Liver (tissue), 9 donors: ENCODE data around the gene UNC13B. TPM values are rescaled to one million over a fixed set of nuclear protein-coding genes. Genes with fewer than 3 reads are reported as not detected.

Source experiments
- DNase-seq: peaks from one replicate; pipeline ENCODE4 v3.0.0-alpha.2; 2017; ENCODE audit warnings: low spot score
- H3K27ac ChIP-seq, 2 donors: one replicate each; pipeline ENCODE4 v1.7.0; 2013; ENCODE audit warnings: inconsistent platforms in 2 of 2, low read length in 2 of 2, control low read depth in 1 of 2, low read depth in 1 of 2, mild to moderate bottlenecking in 1 of 2
- H3K27me3 ChIP-seq, 4 donors: one replicate each; pipeline versions ENCODE4 v1.6.1 to v1.7.0; 2013; ENCODE audit warnings: low read length in 3 of 4, inconsistent platforms in 1 of 4, mild to moderate bottlenecking in 1 of 4, moderate library complexity in 1 of 4; ENCODE audit not compliant: control insufficient read depth in 4 of 4, insufficient read depth in 4 of 4
- H3K36me3 ChIP-seq, 4 donors: one replicate each; pipeline versions ENCODE4 v1.6.1 to v1.7.0; 2013; ENCODE audit warnings: low read length in 3 of 4, mild to moderate bottlenecking in 3 of 4, low read depth in 1 of 4, moderate library complexity in 1 of 4; ENCODE audit not compliant: control insufficient read depth in 4 of 4, insufficient read depth in 3 of 4
- H3K4me1 ChIP-seq, 4 donors: one replicate each; pipeline versions ENCODE4 v1.6.1 to v1.7.0; 2013; ENCODE audit warnings: low read length in 3 of 4, mild to moderate bottlenecking in 3 of 4, moderate library complexity in 1 of 4; ENCODE audit not compliant: control insufficient read depth in 4 of 4, insufficient read depth in 4 of 4
- H3K4me3 ChIP-seq, 3 donors: one replicate each; pipeline versions ENCODE4 v1.6.1 to v1.7.0; 2013; ENCODE audit warnings: low read length in 3 of 3, control low read depth in 1 of 3, low read depth in 1 of 3, mild to moderate bottlenecking in 1 of 3
- H3K9ac ChIP-seq, 2 donors: one replicate each; pipeline ENCODE4 v1.7.0; 2013; ENCODE audit warnings: low read length in 2 of 2, mild to moderate bottlenecking in 2 of 2, moderate library complexity in 2 of 2, control low read depth in 1 of 2, low read depth in 1 of 2
- H3K9me3 ChIP-seq, 4 donors: one replicate each; pipeline versions ENCODE4 v1.6.1 to v1.7.0; 2013; ENCODE audit warnings: low read length in 3 of 4; ENCODE audit not compliant: control insufficient read depth in 4 of 4
- EGR1 ChIP-seq, 2 donors: IDR thresholded peaks; 2 replicates each; pipeline ENCODE4 v1.6.1; 2016 to 2018; ENCODE audit warnings: antibody characterized with exemption in 2 of 2, low read depth in 2 of 2
- FOXA2 ChIP-seq: IDR thresholded peaks from 2 replicates; pipeline ENCODE4 v1.6.1; 2016; ENCODE audit warnings: antibody characterized with exemption
- GABPA ChIP-seq, 2 donors: IDR thresholded peaks in 1 of 2; conservative IDR thresholded peaks in 1 of 2; 2 replicates each; pipeline ENCODE4 v1.6.1; 2016; ENCODE audit warnings: antibody characterized with exemption in 2 of 2, mild to moderate bottlenecking in 1 of 2, moderate library complexity in 1 of 2
- HNF4A ChIP-seq, 2 donors: conservative IDR thresholded peaks; 2 replicates each; pipeline ENCODE4 v1.6.1; 2016; ENCODE audit warnings: antibody characterized with exemption in 2 of 2, mild to moderate bottlenecking in 2 of 2
- HNF4G ChIP-seq: IDR thresholded peaks from 2 replicates; pipeline ENCODE4 v1.6.1; 2016; ENCODE audit warnings: antibody characterized with exemption
- JUND ChIP-seq, 2 donors: IDR thresholded peaks; 2 replicates each; pipeline ENCODE4 v1.6.1; 2016; ENCODE audit warnings: antibody characterized with exemption in 2 of 2
- NR2F2 ChIP-seq: IDR thresholded peaks from 2 replicates; pipeline ENCODE4 v1.6.1; 2016; ENCODE audit warnings: antibody characterized with exemption
- RAD21 ChIP-seq, 2 donors: IDR thresholded peaks; 2 replicates each; pipeline ENCODE4 v1.6.1; 2016; ENCODE audit warnings: antibody characterized with exemption in 2 of 2, mild to moderate bottlenecking in 2 of 2
- TAF1 ChIP-seq: conservative IDR thresholded peaks from 2 replicates; pipeline ENCODE4 v1.6.1; 2016; ENCODE audit warnings: antibody characterized with exemption, mild to moderate bottlenecking
- WGBS: extraction: QIAGEN DNeasy Blood & Tissue Kit; methylation state at CpG from one replicate; pipeline ENCODE4 v1.1.7; 2013; 5-methylcytosine and 5-hydroxymethylcytosine counted together
- polyA plus RNA-seq, 2 donors: library from polyadenylated mRNA; stranded (reverse) in 1 of 2; unstranded in 1 of 2; fragments of 200-250 nt in 1 of 2; fragments of >200 nt in 1 of 2; fragmentation: Nextera tagmentation in 1 of 2; extraction: Ambion mirVana in 1 of 2; gene quantifications; one replicate each; pipeline versions ENCODE4 v1.2.1 to v1.2.3, GENCODE V29; 2013 to 2015
- total RNA-seq, 2 donors: library from RNA; depleted of rRNA; stranded (reverse); fragments of >200 nt; gene quantifications; one replicate each; pipeline ENCODE4 v1.2.3, GENCODE V29; 2014
- TF ChIP-seq, protein P1 (sequence below): IDR thresholded peaks from 2 replicates; pipeline ENCODE4 v1.6.1; 2016; ENCODE audit warnings: antibody characterized with exemption
- TF ChIP-seq, protein P2 (sequence below): IDR thresholded peaks from 2 replicates; pipeline ENCODE4 v1.6.1; 2016; ENCODE audit warnings: antibody characterized with exemption, mild to moderate bottlenecking
- TF ChIP-seq, protein P3 (sequence below): fragments of 150-350 bp; IDR thresholded peaks from 2 replicates; pipeline ENCODE4 v1.5.1; 2017; ENCODE audit warnings: improper control_type of control experiment, low read depth, low read length; ENCODE audit not compliant: missing input control
- TF ChIP-seq, protein P4 (sequence below): IDR thresholded peaks from 2 replicates; pipeline ENCODE4 v1.6.1; 2016; ENCODE audit warnings: antibody characterized with exemption
- donor health status: healthy.
- donor health status: healthy.
- donor health status: healthy.
- donor health status: healthy.
- donor health status: healthy.

UNC13B gene
- total and polyA plus RNA-seq, 4 donors = 5.5 to 25.7 (median 11.9) TPM

DNA sequence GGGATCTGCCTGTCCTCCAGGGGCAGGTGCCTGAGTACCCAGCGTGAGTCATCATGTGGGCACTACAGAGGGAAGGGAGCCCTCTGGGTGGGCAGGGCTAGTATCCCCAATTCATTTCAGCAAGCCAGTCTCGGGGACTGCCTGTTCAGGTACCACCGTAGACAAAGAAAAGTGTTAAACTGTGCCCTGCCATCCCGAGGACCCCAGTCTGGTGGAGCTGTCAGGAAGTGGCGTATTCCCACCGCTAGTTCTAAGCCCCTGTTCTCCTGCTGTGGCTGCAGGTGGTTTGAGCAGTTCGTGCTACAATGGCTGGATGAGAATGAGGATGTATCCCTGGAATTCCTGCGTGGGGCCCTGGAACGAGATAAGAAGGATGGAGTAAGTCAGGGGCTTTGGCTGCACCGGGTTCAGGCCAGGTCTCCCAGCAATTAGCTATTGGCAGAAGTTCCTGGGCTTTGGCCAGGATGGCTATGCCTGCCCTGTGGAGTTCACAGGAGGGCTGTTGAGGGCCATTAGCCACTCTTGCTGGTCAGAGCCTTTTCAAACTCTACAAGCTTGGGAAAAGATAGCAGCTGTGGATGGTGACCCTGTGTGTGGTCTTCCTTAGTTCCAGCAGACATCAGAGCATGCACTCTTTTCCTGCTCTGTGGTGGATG, 234.9 kb downstream of the UNC13B start:
- no peak for DNase-seq
- Histone ChIP-seq H3K4me1 (no peaks in the 10 kb centered on the region), H3K36me3 (peaks cover 6 to 50% (median 30%) of the 10 kb centered on the region in 4 donors), H3K9me3 (no peaks in the 10 kb centered on the region), H3K27ac (no peak overlapping the region), H3K9ac (no peak overlapping the region), H3K27me3 (no peaks in the 10 kb centered on the region), H3K4me3 (no peak overlapping the region)
- TF ChIP-seq HNF4A (conservative IDR thresholded peaks at IDR 0.05) (no peak), EGR1 (IDR thresholded peaks at IDR 0.05; ENCODE audit: low read depth in 2 of 2) (no peak), JUND (IDR thresholded peaks at IDR 0.05) (no peak), NR2F2 (no peak), GABPA (IDR thresholded peaks at IDR 0.05 in 1 of 2, conservative IDR thresholded peaks at IDR 0.05 in 1 of 2) (no peak)
- TF ChIP-seq, protein P1, sequence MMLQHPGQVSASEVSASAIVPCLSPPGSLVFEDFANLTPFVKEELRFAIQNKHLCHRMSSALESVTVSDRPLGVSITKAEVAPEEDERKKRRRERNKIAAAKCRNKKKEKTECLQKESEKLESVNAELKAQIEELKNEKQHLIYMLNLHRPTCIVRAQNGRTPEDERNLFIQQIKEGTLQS = no peak
- TF ChIP-seq, protein P2, sequence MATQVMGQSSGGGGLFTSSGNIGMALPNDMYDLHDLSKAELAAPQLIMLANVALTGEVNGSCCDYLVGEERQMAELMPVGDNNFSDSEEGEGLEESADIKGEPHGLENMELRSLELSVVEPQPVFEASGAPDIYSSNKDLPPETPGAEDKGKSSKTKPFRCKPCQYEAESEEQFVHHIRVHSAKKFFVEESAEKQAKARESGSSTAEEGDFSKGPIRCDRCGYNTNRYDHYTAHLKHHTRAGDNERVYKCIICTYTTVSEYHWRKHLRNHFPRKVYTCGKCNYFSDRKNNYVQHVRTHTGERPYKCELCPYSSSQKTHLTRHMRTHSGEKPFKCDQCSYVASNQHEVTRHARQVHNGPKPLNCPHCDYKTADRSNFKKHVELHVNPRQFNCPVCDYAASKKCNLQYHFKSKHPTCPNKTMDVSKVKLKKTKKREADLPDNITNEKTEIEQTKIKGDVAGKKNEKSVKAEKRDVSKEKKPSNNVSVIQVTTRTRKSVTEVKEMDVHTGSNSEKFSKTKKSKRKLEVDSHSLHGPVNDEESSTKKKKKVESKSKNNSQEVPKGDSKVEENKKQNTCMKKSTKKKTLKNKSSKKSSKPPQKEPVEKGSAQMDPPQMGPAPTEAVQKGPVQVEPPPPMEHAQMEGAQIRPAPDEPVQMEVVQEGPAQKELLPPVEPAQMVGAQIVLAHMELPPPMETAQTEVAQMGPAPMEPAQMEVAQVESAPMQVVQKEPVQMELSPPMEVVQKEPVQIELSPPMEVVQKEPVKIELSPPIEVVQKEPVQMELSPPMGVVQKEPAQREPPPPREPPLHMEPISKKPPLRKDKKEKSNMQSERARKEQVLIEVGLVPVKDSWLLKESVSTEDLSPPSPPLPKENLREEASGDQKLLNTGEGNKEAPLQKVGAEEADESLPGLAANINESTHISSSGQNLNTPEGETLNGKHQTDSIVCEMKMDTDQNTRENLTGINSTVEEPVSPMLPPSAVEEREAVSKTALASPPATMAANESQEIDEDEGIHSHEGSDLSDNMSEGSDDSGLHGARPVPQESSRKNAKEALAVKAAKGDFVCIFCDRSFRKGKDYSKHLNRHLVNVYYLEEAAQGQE = no peak
- TF ChIP-seq, protein P3, sequence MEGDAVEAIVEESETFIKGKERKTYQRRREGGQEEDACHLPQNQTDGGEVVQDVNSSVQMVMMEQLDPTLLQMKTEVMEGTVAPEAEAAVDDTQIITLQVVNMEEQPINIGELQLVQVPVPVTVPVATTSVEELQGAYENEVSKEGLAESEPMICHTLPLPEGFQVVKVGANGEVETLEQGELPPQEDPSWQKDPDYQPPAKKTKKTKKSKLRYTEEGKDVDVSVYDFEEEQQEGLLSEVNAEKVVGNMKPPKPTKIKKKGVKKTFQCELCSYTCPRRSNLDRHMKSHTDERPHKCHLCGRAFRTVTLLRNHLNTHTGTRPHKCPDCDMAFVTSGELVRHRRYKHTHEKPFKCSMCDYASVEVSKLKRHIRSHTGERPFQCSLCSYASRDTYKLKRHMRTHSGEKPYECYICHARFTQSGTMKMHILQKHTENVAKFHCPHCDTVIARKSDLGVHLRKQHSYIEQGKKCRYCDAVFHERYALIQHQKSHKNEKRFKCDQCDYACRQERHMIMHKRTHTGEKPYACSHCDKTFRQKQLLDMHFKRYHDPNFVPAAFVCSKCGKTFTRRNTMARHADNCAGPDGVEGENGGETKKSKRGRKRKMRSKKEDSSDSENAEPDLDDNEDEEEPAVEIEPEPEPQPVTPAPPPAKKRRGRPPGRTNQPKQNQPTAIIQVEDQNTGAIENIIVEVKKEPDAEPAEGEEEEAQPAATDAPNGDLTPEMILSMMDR = no peak
- 86% methylated on average over 10 of the region's 10 CpGs for WGBS

DNA sequence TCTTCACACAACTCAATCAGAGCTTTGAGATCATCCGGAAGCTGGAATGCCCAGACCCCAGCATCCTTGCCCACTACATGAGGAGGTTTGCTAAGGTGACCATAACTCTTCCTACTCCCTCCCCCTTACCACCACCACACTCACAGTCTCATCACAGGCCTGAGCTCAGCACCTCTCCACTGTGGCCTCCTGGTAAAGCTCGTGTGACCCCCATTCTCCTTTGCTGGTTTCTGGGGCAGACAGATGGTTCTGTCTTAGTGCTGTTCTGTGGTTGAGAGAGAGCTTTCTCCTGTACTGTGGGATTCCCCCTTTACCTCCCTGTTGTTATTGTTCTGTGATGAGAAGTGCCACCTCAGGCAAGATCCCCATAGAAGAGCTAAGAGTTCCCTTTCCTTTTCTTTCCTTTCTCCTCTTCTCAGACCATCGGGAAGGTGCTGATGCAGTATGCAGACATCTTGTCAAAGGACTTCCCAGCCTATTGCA, 235.4 kb downstream of the UNC13B start:
- Histone ChIP-seq H3K9ac (no peak overlapping the region), H3K4me3 (no peak overlapping the region), H3K36me3 (peaks cover 6 to 51% (median 32%) of the 10 kb centered on the region in 4 donors), H3K27ac (no peak overlapping the region), H3K27me3 (no peaks in the 10 kb centered on the region), H3K9me3 (no peaks in the 10 kb centered on the region), H3K4me1 (no peaks in the 10 kb centered on the region)
- WGBS = 93% methylated on average over 3 of the region's 3 CpGs
- TF ChIP-seq RAD21 (IDR thresholded peaks at IDR 0.05) (no peak), HNF4G (no peak), NR2F2 (no peak), EGR1 (IDR thresholded peaks at IDR 0.05; ENCODE audit: low read depth in 2 of 2) (no peak), TAF1 (no peak), FOXA2 (no peak)
- TF ChIP-seq, protein P4, sequence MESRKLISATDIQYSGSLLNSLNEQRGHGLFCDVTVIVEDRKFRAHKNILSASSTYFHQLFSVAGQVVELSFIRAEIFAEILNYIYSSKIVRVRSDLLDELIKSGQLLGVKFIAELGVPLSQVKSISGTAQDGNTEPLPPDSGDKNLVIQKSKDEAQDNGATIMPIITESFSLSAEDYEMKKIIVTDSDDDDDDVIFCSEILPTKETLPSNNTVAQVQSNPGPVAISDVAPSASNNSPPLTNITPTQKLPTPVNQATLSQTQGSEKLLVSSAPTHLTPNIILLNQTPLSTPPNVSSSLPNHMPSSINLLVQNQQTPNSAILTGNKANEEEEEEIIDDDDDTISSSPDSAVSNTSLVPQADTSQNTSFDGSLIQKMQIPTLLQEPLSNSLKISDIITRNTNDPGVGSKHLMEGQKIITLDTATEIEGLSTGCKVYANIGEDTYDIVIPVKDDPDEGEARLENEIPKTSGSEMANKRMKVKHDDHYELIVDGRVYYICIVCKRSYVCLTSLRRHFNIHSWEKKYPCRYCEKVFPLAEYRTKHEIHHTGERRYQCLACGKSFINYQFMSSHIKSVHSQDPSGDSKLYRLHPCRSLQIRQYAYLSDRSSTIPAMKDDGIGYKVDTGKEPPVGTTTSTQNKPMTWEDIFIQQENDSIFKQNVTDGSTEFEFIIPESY = no peak
- TF ChIP-seq, protein P1 = no peak
- DNase-seq = no peak
